ENCODE data around the gene PRR5.

PRR5 gene

DNA sequence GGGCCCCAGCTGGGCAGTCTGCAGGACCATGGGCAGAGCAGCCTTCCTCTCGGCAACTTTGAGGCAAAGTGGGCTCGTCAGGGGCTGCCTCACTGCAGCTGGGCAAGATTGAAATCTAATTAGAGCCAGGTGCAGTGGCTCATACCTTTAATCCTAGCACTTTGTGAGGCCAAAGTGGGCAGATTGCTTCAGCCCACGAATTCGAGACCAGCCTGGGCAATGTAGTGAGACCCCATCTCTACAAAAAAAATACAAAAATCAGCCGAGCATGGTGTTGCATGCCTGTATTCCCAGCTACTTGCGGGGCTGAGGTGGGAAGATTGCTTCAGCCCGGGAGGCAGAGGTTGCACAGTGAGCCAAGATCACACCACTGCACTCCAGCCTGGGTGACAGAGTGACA, 84.6 kb downstream of the PRR5 start:
- Mint-ChIP-seq H3K27ac (no peak overlapping the region), H3K36me3 (ENCODE audit: low read depth) (peaks cover 9% of the 10 kb centered on the region), H3K4me1 (no peaks in the 10 kb centered on the region), H3K4me3 (no peak overlapping the region), H3K27me3 (ENCODE audit: low read depth) (peaks cover 14% of the 10 kb centered on the region), H3K9me3 (no peaks in the 10 kb centered on the region)
- TF ChIP-seq, protein P1, sequence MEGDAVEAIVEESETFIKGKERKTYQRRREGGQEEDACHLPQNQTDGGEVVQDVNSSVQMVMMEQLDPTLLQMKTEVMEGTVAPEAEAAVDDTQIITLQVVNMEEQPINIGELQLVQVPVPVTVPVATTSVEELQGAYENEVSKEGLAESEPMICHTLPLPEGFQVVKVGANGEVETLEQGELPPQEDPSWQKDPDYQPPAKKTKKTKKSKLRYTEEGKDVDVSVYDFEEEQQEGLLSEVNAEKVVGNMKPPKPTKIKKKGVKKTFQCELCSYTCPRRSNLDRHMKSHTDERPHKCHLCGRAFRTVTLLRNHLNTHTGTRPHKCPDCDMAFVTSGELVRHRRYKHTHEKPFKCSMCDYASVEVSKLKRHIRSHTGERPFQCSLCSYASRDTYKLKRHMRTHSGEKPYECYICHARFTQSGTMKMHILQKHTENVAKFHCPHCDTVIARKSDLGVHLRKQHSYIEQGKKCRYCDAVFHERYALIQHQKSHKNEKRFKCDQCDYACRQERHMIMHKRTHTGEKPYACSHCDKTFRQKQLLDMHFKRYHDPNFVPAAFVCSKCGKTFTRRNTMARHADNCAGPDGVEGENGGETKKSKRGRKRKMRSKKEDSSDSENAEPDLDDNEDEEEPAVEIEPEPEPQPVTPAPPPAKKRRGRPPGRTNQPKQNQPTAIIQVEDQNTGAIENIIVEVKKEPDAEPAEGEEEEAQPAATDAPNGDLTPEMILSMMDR (IDR thresholded peaks at IDR 0.05; ENCODE audit: unreplicated experiment in 3 of 3), result no peak
